Measurements from ENCODE around the gene TCTN3.
"Not testable (repeated sequence)": the region's sequence is repeated elsewhere in the genome, so short reads cannot be mapped to it uniquely, and the experiment has no call there.

The TCTN3 gene

GRCh38 chr10:95628786-95629185 lies 64.9 kb downstream of the TCTN3 start:
- Mint-ChIP-seq H3K4me3 (no peak overlapping the region), H3K27ac (peak overlapping the region; percentile 78 to 97 (median 80)), H3K9me3 (no peaks in the 10 kb centered on the region), H3K4me1 (peaks cover 4% of the 10 kb centered on the region), H3K36me3 (ENCODE audit: low read depth) (peaks cover 82% of the 10 kb centered on the region), H3K27me3 (ENCODE audit: low read depth) (no peaks in the 10 kb centered on the region)
- no peak for TF ChIP-seq CTCF (IDR thresholded peaks at IDR 0.05; ENCODE audit: unreplicated experiment in 3 of 3)

- Mint-ChIP-seq H3K4me3 (no peak overlapping the region), H3K27ac (peak overlapping the region in 1 of 3 experiments; percentile 69)
Observed at GRCh38 chr10:95626500-95626899, 67.2 kb downstream of the TCTN3 start.

GRCh38 chr10:95620415-95620814 lies 73.3 kb downstream of the TCTN3 start:
- H3K4me3 Mint-ChIP-seq; H3K27me3 Mint-ChIP-seq (ENCODE audit: low read depth); H3K27ac Mint-ChIP-seq; H3K4me1 Mint-ChIP-seq; H3K9me3 Mint-ChIP-seq: not testable (repeated sequence)
- H3K36me3 Mint-ChIP-seq (ENCODE audit: low read depth), result peaks cover 76% of the 10 kb centered on the region

More at GRCh38 chr10:95626500-95626899, 67.2 kb downstream of the TCTN3 start:
- Mint-ChIP-seq H3K9me3 (no peaks in the 10 kb centered on the region), H3K4me1 (peaks cover 4% of the 10 kb centered on the region), H3K36me3 (ENCODE audit: low read depth) (peaks cover 68% of the 10 kb centered on the region), H3K27me3 (ENCODE audit: low read depth) (no peaks in the 10 kb centered on the region)
- no peak for TF ChIP-seq CTCF (IDR thresholded peaks at IDR 0.05; ENCODE audit: unreplicated experiment in 3 of 3)

- Mint-ChIP-seq H3K4me1 (no peaks in the 10 kb centered on the region), H3K27ac (no peak overlapping the region), H3K27me3 (ENCODE audit: low read depth) (no peaks in the 10 kb centered on the region), H3K9me3 (peaks cover 3% of the 10 kb centered on the region), H3K4me3 (no peak overlapping the region), H3K36me3 (ENCODE audit: low read depth) (peaks cover 86% of the 10 kb centered on the region)
- no peak for TF ChIP-seq CTCF (IDR thresholded peaks at IDR 0.05; ENCODE audit: unreplicated experiment in 3 of 3)
Observed at GRCh38 chr10:95618101-95618500, 75.6 kb downstream of the TCTN3 start.

- no peak overlapping the region for H3K27ac Mint-ChIP-seq
- TF ChIP-seq CTCF (IDR thresholded peaks at IDR 0.05; ENCODE audit: unreplicated experiment in 3 of 3), result no peak
- no peaks in the 10 kb centered on the region for H3K27me3 Mint-ChIP-seq (ENCODE audit: low read depth)
- no peaks in the 10 kb centered on the region for H3K4me1 Mint-ChIP-seq
- peaks cover 3% of the 10 kb centered on the region for H3K9me3 Mint-ChIP-seq
- peaks cover 92% of the 10 kb centered on the region for H3K36me3 Mint-ChIP-seq (ENCODE audit: low read depth)
- no peak overlapping the region for H3K4me3 Mint-ChIP-seq
Observed at GRCh38 chr10:95616446-95616845, 77.3 kb downstream of the TCTN3 start.
